Measurements from ENCODE around the gene CD81. TPM values are rescaled to one million over a fixed set of nuclear protein-coding genes. Genes with fewer than 3 reads are reported as not detected.

CD81 gene
- total and polyA plus RNA-seq, 7 donors = 75.9 to 155 (median 112) TPM

GRCh38 chr11:2360081-2360642 is 16.9 kb upstream of the CD81 start:
- no peaks in the 10 kb centered on the region for H3K27me3 ChIP-seq (ENCODE audit: insufficient read depth in 3 of 3, low read length in 2 of 3)
- no peak for ATAC-seq
- H3K27ac ChIP-seq = no peak overlapping the region
- intact Hi-C loops (cut with DNase I) = no loop called here
- no peaks in the 10 kb centered on the region for H3K4me1 ChIP-seq
- no peaks in the 10 kb centered on the region for H3K36me3 ChIP-seq (ENCODE audit: insufficient read depth in 1 of 2, low read depth in 1 of 2)
- no peak for DNase-seq
- 90 to 92% (median 90%) methylated on average over 14 of the region's 14 CpGs for WGBS, 3 donors
- H3K4me3 ChIP-seq = no peak overlapping the region
- no peaks in the 10 kb centered on the region for H3K9me3 ChIP-seq
- TF ChIP-seq CTCF (IDR thresholded peaks at IDR 0.05) = no peak

- H3K27me3 ChIP-seq (ENCODE audit: insufficient read depth in 3 of 3, low read length in 2 of 3) = no peaks in the 10 kb centered on the region
- intact Hi-C loops (cut with DNase I) = no loop called here
These were observed 15.5 kb upstream of the CD81 start for GRCh38 chr11:2361565-2361964.

GRCh38 chr11:2362414-2362813 is 14.7 kb upstream of the CD81 start:
- Histone ChIP-seq H3K4me1 (no peaks in the 10 kb centered on the region), H3K27me3 (ENCODE audit: insufficient read depth in 3 of 3, low read length in 2 of 3) (no peaks in the 10 kb centered on the region), H3K4me3 (no peak overlapping the region), H3K36me3 (ENCODE audit: insufficient read depth in 1 of 2, low read depth in 1 of 2) (no peaks in the 10 kb centered on the region), H3K9me3 (no peaks in the 10 kb centered on the region), H3K27ac (no peak overlapping the region)
- no peak for TF ChIP-seq CTCF (IDR thresholded peaks at IDR 0.05)
- DNase-seq = no peak
- WGBS, 3 donors = 86 to 90% (median 88%) methylated on average over 7 of the region's 7 CpGs
- no peak for ATAC-seq
- intact Hi-C loops (cut with DNase I) = no loop called here

More at GRCh38 chr11:2361565-2361964, 15.5 kb upstream of the CD81 start:
- no peak for TF ChIP-seq CTCF (IDR thresholded peaks at IDR 0.05)
- Histone ChIP-seq H3K36me3 (ENCODE audit: insufficient read depth in 1 of 2, low read depth in 1 of 2) (no peaks in the 10 kb centered on the region), H3K27ac (no peak overlapping the region), H3K9me3 (no peaks in the 10 kb centered on the region), H3K4me3 (no peak overlapping the region), H3K4me1 (no peaks in the 10 kb centered on the region)
- DNase-seq (no peak), ATAC-seq (no peak)
- 74 to 86% (median 79%) methylated on average over 9 of the region's 9 CpGs for WGBS, 3 donors

- Histone ChIP-seq H3K4me1 (no peaks in the 10 kb centered on the region), H3K9me3 (no peaks in the 10 kb centered on the region), H3K4me3 (no peak overlapping the region), H3K27me3 (ENCODE audit: insufficient read depth in 3 of 3, low read length in 2 of 3) (peaks cover 0 to 2% (median 0%) of the 10 kb centered on the region in 3 donors), H3K27ac (no peak overlapping the region), H3K36me3 (ENCODE audit: insufficient read depth in 1 of 2, low read depth in 1 of 2) (no peaks in the 10 kb centered on the region)
- WGBS, 3 donors = 80 to 87% (median 82%) methylated on average over 10 of the region's 10 CpGs
- intact Hi-C loops (cut with DNase I) = no loop called here
- ATAC-seq (no peak), DNase-seq (no peak)
- no peak for TF ChIP-seq CTCF (IDR thresholded peaks at IDR 0.05)
These were observed 14.0 kb upstream of the CD81 start for GRCh38 chr11:2363130-2363529.
